HG03280 (cell line): Measurements from ENCODE around the gene OR10H3.
"Not testable (repeated sequence)": the region's sequence is repeated elsewhere in the genome, so short reads cannot be mapped to it uniquely, and the experiment has no call there.

Experiments used
- ATAC-seq: cut with Tn5 transposase; IDR thresholded peaks from one replicate; pipeline ENCODE4 v1.9.1; 2021; ENCODE audit warnings: mild to moderate bottlenecking, moderate library complexity; ENCODE audit not compliant: unreplicated experiment

The OR10H3 gene

GRCh38 chr19:15776991-15777970 lies 39.5 kb downstream of the OR10H3 start:
- no peak for ATAC-seq

GRCh38 chr19:15779756-15780476 lies 42.1 kb downstream of the OR10H3 start:
- ATAC-seq = no peak

- ATAC-seq = no peak
These were observed 43.0 kb downstream of the OR10H3 start for GRCh38 chr19:15780610-15781418.

GRCh38 chr19:15781661-15782060 lies 43.9 kb downstream of the OR10H3 start:
- no peak for ATAC-seq

GRCh38 chr19:15782211-15782610 lies 44.4 kb downstream of the OR10H3 start:
- ATAC-seq = no peak

GRCh38 chr19:15782896-15783295 lies 45.1 kb downstream of the OR10H3 start:
- ATAC-seq = not testable (repeated sequence)

- no peak for ATAC-seq
These were observed 49.9 kb downstream of the OR10H3 start, which contains the start of gene OR10H5 for GRCh38 chr19:15787611-15788155. OR10H5 (plus strand) TSS chr19:15787661; CDS start chr19:15794049, 6,388 bp downstream.

GRCh38 chr19:15788594-15789270 lies 50.9 kb downstream of the OR10H3 start:
- ATAC-seq = no peak

GRCh38 chr19:15790096-15790495 lies 52.3 kb downstream of the OR10H3 start:
- no peak for ATAC-seq
